HG03139 (cell line): ENCODE measurements around the gene PRKCB.
"Not testable (repeated sequence)": the region's sequence is repeated elsewhere in the genome, so short reads cannot be mapped to it uniquely, and the experiment has no call there.

ENCODE experiments used
- ATAC-seq: cut with Tn5 transposase; IDR thresholded peaks from one replicate; pipeline ENCODE4 v1.9.1; 2021; ENCODE audit not compliant: unreplicated experiment

PRKCB gene

DNA sequence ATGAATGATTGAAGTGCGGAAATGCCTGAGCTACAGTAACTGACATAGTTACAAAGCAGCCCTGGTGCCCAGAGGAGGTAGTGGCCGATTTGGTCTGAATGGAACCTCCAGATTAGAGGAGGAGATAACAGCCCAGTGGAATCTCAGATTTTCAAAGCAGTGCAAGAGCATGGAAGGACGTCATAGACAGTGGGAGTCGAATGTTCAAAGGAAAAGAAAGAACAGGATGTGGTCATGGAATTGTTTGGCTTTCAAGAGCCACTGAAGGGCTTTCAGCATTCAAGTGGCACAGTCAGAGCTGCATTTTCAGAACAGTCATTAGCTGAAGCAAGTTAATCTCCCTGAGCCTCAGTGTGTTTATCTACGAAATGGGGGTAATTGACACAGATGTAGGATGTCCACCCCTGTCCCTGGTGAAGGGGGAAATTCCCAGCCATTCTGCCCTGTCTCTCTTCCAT, 315.7 kb downstream of the PRKCB start:
- ATAC-seq = no peak

DNA sequence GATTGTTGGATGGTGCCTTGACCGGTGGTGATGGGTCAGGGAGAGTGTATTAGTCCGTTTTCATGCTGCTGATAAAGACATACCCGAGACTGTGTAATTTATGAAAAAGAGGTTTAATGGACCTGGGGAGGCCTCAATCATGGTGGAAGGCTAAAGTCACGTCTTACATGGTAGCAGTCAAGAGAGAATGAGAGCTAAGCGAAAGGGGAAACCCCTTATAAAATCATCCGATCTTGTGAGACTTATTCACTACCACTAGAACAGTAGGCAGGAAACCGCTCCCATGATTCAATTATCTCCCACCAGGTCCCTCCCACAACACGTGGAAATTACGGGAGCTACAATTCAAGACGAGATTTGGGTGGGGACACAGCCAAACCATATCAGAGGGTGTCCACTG, 316.3 kb downstream of the PRKCB start:
- ATAC-seq = not testable (repeated sequence)

DNA sequence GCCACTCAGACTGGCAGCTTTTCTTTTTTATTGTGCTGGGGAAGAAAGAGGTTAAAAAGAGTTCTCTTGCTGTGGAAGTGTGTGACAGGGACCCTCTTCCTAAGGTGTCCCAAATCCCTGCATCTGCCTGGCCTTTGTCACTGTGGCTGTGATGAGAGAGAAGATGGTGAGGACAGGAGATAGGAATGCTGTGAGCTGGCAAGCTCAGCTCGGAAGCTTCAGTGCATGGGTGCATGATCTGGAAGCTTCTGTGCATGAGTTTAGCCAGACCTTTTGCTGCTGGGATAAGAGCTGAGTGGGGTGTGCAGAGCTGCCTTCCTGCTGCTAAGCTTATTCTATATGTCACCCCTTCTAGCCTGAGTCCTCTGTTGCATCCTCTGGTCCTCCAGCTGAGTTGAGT, 317.0 kb downstream of the PRKCB start:
- no peak for ATAC-seq

DNA sequence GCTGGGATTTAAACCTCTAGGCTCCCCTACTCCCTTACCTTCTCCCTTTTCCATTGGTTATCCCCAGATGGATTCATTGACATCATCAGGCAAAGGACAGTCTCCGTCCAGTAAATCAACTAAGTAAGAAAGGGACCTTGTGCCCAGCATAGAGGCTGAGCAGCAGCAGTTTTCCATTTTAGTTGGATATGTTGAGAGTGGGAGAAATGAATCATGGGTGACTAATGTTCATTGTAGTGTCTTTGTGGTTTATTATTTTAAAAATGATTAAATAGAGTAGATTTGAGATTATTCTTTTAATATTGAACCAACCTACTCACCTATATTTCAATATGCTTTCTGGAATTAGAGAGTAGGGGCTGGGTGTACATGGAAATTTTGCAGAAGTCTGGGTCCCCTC, 321.0 kb downstream of the PRKCB start:
- no peak for ATAC-seq

DNA sequence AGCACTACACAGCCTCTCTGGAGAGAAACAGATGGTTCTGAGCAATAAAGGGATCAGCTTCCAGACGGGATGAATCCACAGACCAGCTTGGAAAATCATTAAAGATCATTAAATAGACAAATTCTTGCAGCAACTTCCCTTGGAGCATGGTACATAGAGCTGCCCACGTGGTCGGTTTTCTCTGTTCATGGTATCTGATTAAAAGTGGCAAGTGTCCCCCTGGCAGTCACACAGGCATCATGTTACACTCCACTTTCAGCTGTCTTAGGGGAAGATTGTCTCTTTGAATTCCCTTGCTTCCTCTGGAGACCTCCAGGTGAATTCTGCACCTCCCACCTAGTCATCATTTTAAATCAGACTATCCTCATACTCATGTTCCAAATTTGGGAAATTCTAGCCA, 328.2 kb downstream of the PRKCB start:
- no peak for ATAC-seq

DNA sequence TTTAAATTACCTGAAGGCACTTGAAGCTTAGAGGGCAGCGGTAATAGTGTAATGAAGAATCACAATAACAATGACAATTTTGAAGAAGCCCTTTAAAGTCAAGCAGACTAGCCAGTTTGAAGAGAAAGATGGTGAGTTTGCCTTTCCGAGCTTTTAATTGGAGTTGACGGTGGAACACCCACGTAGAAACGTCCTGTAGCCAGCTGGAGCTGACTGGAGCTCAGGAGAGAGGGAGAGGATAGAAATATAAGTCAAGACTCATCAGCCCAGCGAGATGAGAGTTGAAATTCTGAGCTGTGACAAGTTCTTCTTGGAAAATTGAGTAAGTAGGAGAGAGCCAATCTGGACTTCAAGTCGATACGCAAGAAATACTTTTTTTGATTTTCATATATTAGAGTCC, 328.6 kb downstream of the PRKCB start:
- no peak for ATAC-seq

DNA sequence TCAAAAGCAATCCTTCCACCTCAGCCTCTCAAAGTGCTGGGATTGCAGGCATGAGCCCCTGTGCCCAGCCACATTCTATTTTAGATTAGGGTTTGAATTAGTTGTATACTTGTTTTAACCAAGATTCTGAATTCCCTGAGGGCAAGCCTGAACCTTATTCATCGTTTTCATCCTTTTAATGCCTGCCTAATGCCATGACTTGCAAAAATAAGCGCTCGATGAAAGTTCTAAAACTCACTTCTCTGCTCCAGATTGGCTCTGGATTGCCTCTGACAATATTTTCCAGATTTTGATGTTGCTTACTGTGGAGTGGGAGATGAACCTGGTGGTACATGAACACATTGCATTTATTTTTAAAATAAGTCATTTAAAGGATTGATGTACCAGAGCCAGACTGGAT, 329.5 kb downstream of the PRKCB start:
- no peak for ATAC-seq

DNA sequence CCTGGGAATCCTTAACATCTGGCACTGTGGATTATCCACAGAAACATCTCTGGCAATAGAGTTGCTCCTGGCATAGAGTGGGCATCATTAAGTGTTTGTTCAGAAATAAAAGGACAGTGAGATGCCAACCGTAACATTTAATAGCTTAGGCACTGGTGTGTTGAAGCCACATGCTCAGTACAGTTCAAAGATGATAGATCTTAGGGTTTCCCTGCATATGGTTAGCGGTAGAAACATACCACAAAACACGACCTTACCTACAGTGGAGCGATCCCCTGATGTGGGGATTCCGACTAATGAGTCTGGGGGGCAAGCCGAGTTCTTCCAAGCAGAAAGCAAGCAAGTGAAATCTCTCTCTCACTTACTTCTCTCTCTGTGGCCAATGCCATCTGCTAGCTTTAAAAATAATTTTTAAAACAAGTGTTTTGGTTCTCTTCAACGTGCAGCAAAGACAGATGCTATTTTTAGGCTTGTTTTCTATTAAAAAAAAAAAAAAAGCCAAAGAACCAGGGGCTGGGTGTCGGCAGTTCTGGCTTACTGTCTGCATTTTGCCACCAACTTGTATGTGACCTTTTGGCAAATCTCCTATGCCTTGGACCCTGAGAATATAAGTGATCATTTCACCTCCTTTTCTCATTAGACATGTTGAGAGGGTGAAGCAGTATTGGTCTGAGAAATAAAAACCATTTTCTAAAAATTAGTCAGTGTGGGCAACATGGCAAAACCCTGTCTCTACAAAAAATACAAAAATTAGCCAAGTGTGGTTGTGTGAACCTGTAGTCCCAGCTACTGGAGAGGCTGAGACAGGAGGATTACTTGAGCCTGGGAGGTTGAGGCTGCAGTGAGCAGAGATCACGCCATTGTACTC, 331.1 kb downstream of the PRKCB start:
- no peak for ATAC-seq

DNA sequence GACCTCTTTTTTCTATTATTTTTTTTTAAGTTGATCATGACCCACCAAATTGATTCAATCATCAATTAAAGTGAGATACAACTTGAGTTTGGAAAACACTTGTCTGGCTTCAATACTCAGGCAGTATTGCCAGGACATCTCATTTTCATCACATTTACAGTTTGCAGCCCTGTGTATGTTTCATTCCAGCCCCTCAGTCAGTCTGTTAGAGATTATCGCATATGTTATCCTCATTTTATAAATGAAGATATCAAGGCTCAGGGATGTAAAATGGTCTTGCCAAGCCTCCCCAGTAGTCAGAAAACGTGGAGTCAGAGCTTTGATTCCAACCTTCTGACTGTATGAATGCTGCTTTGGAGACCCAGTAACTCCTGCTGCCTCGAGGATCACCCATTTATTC, 333.1 kb downstream of the PRKCB start:
- no peak for ATAC-seq

DNA sequence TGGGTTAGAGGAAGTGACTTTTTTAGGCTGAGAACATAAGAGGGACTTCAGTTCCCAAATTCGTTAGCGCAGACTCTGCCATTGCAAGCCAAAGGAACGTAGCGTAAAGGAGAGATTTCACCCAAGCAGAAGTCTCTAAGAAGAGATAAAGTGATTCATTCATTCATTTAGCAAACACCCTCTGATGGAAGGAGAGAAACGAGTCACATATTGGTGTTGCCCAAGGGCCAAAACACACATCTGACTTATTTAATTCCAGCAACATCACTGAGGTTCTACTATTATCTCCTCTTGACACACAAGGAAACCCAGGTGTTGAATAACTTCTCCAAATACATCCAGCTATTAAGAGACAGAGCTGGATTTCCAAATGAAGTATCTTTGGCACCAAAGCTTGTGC, 334.6 kb downstream of the PRKCB start:
- no peak for ATAC-seq

DNA sequence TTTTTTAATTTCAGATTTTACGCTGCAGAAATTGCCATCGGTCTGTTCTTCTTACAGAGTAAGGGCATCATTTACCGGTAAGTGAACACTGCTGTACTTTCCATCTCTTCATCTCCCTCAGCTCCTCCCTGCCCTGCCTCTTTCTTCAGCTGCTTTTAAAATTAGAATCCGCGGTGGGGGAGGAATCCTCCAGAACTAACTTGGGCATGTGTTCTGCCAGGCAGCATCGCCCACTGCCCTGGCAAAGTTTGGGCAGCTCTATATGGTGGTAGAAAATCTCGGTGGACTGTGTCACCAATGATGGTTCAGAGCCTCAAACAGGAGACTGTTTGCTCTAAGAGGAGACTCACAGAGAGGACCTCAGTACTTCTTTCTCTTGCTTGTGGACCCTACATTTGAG, 338.7 kb downstream of the PRKCB start:
- no peak for ATAC-seq

DNA sequence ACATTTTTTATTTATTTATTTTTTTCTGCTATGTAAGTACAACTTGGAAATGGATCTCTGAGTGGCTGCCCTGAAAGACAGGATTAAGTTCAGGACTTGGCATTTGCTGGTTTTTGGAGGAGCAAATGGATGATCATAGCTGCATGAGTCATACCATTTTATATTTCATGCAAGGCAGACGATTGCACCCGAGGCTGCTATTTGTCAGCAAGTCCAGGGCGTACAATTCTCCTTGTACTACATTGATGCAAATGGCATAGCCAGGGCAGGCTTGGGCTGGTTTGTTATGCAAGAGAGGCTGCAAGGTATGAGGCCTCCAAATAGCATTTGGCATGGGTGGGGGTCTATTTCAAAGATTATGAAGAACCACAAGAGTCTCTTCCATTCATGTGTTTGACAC, 339.2 kb downstream of the PRKCB start:
- ATAC-seq = no peak

DNA sequence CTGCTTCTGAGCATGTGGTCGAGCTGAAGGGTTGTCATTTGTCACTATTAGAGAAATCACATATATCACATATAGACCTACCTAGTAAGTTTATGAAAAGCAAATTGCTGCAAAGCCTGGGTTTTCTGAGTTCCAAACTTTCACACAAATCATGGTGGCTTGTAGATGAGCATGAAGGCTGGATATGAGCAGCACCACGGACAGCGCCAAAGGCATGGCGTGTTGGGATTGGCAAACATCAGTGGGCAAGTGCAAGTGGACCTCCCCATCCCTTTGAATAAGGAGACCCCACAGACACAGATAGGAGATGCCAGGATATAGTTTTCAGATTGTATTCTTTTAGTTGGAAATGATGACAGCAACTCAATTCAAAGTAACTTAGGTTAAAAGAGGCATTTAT, 342.7 kb downstream of the PRKCB start:
- ATAC-seq = no peak

DNA sequence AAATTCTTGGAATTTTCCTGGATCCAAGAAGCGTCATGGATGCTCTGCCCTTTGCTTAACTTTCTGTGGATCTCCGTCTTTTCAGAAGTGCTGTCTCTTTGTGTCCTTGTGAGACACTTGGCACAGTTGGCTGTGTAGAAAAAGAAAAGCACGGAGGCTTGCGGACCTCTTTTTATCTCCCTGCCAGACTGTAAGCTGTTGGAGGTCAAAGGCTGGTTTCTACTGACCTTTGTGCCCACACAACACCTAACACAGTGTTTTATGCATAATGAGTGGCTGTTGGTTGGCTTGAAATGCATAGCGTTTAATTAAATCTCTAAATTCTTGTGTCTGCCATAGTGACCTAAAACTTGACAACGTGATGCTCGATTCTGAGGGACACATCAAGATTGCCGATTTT, 344.7 kb downstream of the PRKCB start:
- no peak for ATAC-seq

DNA sequence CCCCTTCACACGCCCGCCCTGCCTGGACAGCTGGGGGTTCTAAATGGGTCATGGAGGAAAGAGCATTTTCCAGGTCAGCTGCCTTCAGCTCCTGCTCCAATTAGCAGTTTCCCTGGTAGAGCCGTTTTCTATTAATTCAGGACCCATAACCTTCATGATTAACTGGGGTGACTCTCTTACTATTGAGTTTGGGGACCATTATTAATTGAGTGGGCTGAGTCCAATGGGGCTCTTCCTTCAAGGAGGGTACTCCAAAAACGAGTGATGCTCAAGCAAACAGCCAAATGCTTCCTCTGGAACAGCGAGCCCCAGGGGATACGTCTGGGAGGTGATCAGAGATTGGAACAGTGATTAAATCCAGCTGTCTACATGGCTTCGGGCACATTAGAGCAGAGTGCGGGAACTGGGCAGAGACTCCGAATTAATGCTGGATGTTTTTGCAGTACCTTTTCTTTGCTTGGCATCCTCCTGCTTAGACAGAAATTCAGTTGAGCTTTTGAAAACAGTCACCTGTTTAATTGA, 352.3 kb downstream of the PRKCB start:
- no peak for ATAC-seq

DNA sequence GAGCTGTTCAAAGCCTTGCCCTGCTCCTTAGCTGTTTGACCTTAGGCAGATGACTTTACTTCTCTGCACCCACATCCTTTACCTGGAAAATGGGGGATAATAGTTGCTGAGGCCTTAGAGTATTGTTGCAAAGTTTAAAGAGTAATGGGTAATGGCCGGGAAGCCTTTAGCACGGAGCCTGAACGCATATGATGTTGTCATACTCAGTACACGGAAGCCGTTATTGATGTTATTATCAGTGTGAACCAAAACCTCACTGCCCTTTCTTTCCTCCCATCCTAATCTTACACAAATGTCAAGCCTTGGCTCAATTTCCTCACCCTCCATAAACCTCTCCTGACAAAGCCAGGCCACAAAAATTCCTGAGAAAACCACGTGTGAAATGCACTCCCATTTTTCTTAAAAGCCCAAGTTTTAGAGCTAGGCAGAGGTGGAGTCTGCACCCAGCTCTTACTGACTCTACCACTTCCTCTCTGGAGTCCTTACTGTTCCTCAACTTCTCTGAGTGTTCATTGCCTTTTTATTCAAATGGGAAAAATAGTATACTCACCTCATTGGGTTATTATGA, 353.1 kb downstream of the PRKCB start:
- ATAC-seq = no peak

DNA sequence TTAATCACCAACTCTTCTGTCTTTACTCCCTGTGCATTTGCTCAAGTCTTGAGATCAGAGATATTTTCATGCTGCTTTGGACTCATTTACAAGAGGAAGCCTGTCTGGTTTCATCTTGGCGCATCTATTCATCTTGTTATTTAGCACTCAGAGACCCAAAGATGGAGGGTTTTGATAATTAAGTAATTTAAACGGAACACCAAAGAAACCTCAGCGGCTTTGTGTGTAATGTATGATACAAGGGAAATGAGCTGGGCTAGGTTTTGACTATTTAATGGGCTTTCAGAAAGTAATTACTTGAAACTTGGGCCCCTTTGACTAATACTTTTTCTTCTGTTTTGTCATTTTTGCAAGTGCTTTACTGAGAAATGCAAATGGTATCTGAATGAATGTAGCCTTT, 354.2 kb downstream of the PRKCB start:
- no peak for ATAC-seq

DNA sequence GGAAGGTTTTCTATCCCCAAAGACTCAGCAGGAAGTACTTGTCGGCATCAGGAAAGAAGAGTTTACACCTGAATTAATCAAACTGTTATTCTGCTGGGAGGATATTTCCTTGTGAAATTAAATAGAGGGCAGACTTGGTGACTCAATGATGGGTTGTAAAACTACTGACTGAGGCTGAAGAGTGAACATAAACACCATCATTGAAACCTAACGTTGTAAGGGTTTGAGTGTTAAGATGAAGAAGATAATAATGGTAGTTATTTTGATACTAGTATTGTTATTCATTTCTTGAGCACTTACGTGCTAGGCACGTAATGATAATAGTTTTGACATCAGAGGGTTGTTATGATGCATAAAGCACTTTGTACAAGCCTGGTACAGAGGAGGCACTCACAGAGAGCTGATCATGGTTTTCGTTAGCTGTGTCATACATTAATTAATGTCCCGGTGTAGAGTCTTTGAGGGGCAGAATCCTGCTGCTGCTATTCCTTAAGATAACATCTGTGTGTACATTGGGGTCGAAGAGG, 356.2 kb downstream of the PRKCB start:
- no peak for ATAC-seq

DNA sequence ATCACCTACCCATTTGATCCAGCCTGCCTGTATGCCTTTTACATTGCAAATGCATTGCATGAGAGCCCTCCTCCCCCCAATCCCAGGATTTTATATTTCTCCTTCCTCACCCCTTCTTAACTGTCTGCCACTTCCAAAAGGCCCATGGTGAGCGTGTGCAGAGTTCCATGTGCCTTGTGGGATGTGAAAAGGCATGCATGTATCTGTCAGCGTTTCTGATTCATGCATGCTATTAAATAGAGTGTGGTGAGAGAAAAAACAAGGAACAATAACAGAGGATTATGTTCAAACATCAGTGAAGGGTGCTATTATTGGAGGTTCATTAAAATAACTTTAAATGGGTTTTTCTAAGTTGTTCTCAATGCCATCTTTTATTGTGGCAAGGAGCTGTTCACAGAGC, 359.4 kb downstream of the PRKCB start:
- no peak for ATAC-seq

DNA sequence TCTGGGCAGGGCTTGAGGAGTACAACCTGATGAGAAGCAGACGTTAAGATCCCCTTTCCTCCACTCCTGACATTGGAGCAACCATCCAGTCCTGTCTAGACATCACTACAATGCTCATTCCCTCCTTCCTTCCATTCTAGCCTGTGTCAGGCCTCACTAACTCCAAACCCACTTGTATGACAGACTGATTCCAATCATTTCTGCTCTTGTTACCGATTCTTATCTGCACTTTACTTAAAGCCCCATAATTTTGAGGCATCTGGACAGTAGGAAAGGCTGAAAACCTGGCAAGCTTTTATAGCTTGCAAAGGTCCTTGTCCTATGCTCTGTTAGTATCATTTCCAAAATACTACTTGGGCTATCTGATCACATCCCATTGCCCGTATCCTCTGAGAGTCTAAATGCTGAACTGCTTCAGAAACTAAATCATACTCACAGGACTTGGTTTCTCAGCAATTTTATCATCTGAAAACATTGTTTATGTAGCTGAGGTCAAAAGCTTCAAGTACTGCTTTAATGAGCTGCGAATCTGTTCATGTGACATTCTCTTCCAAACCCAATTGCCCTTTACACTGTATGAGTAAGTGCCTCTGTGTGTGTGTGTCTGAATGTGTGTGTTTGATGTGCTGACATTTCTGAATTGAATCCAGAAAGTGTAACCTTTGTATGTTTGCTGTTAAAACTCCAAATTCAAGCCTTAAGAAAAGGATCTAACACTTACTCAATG, 363.2 kb downstream of the PRKCB start:
- ATAC-seq = no peak

DNA sequence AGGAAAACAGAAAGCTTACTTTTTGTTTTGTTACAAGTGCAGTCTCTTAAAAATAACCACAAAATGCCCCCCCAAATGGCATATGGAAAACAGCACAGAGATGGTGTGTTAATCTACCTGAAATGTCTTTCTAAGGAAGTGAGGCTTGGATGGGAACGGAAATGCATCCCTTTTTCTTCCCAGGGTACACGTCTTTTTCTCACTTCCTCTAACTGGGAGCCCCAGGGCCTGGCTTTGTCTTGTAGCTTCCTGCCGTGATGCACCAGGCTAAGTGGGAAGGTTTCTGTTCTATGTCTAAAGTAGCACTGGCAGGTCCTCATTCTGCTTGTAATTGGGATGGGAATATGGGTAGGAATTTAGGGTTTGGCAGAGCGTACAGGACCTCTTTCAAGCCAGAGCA, 367.9 kb downstream of the PRKCB start:
- ATAC-seq = no peak
